Activated T-cell treated with anti-CD3 and anti-CD28 coated beads, Interleukin-2, amount 50 U/mL, for 48 hours (primary cell): ENCODE data around the gene NSG1.
A peak's percentile ranks its signal among the peaks of the same experiment; 100 is the strongest.

Source experiments
- DNase-seq, 2 experiments: peaks; one replicate each; pipeline ENCODE4 v3.0.0-alpha.2; 2020

Gene NSG1

GRCh38 chr4:4386736-4387392 is at the start of gene NSG1:
TSS of gene NSG1 (plus strand) at chr4:4387102. CDS start at chr4:4387630, 528 bp downstream.
- DNase-seq: peak; percentile 33 to 47

DNA sequence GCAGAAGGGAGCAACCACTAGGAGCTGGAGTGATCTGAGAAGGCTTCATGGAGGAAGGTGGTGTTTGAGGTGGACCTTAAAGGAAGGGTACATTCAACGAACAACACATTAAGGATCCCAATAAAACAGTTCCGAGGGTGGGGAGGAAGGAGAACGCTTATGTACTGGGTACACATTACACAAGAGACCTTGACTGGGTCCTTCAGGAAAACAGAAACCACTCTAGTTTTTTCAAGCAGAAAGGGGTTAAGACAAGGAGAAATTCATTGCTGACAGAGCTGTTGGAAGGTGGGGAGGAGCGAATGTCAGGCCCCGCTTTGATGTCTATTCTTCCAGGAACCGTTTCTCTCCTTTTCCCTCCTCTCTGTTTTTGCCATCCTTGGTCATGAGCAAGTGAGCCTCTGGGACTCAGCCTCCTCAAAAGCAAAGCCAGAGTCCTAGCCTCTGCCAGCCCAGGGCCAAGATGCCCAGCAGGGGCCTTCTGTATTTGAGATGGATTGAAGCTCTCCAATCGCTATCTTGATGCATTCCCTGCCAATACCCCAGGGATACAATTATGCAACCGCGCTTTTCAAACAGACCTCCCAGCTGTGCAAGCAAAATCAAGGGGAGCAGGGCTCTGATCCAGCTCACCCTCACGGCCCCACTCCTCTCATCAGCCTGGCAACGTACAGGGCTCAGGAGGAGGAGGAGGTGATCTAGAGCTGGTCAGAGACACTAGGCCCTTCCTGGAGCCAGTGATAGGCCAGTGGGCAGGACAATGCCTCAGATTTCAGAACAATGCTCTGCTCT is 48.5 kb upstream of the NSG1 start:
- DNase-seq: no peak

DNA sequence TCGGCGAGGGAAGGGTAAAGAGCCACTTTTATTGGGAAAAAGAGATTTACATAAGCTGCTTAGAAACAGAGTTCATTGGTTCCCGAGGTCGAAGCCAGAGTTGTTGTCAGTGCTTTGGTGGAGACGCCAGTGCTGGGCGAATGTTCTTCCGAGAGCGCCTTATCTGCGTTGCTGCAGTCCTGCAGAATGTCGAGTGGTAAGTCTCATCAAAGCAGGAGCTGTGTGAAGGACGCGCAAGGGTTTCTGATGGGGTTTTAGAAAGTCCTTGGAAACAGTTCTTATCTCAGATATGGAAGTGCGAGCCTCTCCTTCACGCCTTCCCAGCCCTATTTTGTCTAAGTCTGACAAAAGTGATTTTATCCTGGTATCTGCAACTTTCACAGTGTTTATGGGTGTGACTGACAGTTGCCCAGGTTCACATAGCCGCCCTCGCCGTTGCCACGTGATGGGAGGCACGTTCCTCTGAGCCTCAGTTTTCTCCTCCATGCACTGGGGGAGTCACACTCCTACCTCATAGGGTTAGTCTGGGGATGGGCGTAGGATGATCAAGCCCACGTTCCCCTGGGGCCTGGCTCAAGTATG is 47.3 kb upstream of the NSG1 start:
- no peak for DNase-seq

- DNase-seq: no peak
Measured at GRCh38 chr4:4341861-4342650, 44.8 kb upstream of the NSG1 start.

- DNase-seq: no peak
Measured at GRCh38 chr4:4343038-4343437, 43.9 kb upstream of the NSG1 start.

- no peak for DNase-seq
Measured at GRCh38 chr4:4344915-4345527, 41.9 kb upstream of the NSG1 start.

- DNase-seq: no peak
Measured at GRCh38 chr4:4347585-4347984, 39.3 kb upstream of the NSG1 start.

DNA sequence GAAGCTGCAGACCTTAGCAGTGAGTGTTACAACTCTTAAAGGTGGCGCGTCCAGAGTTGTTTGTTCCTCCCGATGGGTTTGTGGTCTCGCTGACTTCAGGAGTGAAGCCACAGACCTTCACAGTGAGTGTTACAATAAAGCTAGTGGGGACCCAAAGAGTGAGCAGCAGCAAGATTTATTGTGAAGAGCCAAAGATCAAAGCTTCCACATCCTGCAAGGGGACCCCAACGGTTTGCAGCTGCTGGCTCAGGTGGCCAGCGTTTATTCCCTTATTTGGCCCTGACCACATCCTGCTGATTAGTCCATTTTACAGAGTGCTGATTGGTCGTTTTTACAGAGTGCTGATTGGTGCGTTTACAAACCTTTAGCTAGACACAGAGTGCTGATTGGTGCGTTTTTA is 38.3 kb upstream of the NSG1 start:
- DNase-seq: peak; percentile 21 to 22

DNA sequence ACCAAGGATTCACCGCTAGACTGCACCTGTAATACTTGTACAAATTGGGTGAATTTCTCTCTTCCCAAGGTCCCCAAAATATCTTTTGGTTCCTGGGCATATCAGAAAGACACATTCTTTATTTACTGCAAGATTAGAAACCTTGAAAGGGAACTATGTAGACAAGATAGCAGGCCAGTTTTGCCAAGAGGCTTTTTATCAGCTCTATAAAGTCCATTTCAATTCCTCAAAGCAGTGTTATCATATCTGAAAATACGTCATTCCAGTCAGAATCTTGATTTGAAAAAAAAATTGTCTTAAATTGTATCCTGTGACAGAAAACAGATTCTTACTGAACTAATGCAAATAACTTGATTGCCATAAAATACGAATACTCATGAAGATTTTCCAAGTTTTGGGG is 37.0 kb upstream of the NSG1 start:
- no peak for DNase-seq

GRCh38 chr4:4350909-4351308 is 36.0 kb upstream of the NSG1 start:
- DNase-seq: no peak

- no peak for DNase-seq
Measured at GRCh38 chr4:4355302-4355701, 31.6 kb upstream of the NSG1 start.

DNA sequence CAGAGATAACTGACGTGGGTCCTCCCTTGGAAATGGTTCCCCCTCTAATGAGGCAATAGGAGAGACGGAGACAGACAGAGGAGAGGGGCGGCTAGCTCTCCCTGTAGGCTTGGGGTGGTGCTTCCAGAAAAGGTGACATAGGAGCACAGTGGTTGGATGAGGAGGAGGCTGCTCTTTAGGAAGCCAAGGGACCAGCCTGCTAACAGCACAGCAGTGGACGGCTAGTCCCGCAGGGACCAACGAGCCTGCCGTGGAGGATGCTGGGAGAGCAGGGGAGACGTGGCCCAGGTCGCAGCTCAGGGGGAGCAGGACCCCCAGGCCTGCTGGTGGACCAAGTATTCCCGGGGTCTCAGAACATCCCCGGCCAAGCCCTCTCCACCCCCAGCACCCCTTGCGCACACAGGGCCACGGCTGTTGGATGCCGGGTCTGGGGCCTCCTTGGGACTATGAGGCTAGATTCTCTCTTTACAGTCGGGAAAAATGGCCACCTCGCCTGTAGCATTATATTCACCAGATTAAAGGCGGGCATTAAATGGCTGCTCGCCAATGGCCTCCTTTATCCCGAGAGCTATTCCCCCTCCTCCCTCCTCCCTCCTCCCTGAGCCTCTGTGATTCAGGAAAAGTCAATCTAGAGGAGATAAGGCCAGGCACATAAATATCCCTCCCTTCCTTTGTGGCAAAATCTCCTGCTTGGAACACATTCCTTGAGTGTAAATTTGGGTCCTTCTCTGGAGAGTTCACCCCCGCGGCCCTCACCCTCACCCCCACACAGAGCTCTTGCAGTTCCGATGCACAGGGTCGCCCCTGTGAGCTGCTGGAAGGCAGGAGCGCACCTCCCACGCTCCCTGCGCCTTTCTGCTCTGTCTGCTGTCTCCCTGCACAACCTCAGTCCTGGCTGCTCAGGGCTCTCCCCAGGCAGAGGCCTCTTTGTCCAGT is 30.5 kb upstream of the NSG1 start:
- no peak for DNase-seq

DNA sequence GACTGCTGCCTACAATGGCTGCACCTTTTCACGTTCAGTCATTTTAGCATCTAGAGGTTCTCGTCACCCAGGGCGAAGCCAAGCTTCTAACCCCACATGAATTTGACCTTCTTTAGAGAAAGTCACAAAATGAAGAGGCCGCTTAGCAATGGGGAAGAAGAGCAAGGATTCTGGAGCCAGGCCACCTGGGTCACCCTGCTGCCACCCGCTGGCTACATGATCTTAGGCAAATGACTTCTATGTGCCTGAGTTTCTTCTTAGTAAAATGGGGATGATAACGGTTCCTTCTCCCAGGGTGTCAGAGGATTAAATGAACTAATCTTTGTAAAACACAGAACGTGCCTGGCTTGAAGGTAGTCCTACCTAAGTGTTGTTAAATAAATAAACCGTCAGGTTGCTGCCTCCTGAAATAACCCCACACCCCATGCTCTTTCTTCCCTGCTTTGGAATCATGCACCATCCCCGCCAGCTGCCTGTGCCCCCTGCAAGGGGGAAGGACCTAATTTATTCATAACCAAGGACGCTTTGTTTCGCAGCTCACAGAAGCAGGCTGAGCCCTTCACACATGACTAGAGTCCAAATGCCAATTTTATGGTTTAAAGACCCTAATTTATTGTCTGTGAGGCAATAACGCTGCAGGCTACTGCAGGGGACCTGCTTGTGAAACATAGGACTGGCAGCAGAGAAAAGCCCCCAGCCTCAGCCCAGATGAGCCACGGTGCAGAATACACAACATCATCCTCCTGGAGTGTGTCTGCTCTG is 28.6 kb upstream of the NSG1 start:
- no peak for DNase-seq

DNA sequence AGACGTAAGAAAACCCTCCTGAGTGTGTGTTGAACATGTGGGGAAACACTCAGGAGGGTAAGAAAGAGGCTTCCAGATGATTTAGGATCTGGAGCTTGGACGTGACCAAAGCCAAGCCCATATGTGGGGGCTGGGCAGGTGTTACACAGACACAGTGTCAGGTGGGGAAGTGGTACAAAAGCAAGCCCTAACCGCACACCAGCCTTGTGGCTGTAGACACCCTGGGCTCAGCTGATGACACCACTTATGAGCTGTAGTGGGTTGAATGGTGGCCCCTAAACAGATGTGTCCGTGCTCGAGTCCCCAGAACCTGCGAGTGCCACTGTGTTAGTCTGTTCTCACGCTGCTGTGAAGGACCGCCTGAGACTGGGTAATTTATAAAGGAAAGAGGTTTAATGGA is 25.0 kb upstream of the NSG1 start:
- no peak for DNase-seq

- no peak for DNase-seq
Measured at GRCh38 chr4:4362991-4363697, 23.8 kb upstream of the NSG1 start.

GRCh38 chr4:4364061-4364460 is 22.8 kb upstream of the NSG1 start:
- no peak for DNase-seq

- no peak for DNase-seq
Measured at GRCh38 chr4:4364486-4365208, 22.3 kb upstream of the NSG1 start.

DNA sequence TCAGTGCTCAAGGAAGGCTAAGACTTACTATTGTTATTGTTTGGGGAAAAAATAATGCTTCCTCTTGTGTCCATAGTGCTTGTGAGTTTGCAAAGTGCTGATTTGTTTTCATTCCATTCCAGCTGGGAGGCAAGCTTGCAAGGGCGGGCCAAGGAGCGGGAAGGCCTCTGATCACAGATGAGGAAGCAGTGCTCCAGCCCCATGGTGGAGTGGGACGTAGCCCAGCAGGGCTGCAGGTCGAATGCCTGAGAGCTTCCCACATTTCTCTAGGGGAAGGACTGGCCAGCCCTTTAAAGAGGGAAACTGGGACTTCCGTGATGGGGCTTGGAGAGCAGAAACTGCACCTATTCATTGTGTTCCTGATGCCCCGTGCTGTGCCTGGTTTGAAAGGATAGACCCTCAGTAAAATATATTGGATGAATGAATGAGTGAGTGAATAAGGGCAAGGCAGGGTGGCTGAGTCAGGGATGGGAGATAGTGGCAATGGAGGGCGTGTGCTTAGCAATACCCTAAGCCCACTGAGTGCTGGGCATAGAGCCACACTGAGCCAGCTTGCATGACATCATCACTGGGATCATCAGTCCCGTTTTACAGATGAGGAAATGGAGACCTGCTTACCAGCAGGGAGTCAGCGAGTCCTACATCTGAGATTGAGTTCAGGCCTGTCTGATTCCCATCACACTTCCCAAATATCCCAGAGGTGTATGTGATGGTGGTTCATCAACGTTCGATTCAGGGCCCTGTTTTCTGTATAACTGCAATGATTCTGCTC is 17.9 kb upstream of the NSG1 start:
- DNase-seq: no peak
